Hepatocyte (in vitro differentiated cells): ENCODE measurements around the gene SP3.

Experiments
- EZH2 ChIP-seq: fragments of 200-600 bp; sonication (generic); IDR thresholded peaks from 2 replicates; pipeline ENCODE4 v1.6.1; 2016; ENCODE audit warnings: antibody characterized with exemption, mild to moderate bottlenecking, borderline replicate concordance
- EZH2phosphoT487 ChIP-seq: fragments of 200-600 bp; sonication (generic); IDR thresholded peaks from one replicate; pipeline ENCODE4 v1.6.1; 2018; ENCODE audit warnings: antibody characterized with exemption, mild to moderate bottlenecking, low read depth, moderate library complexity; ENCODE audit not compliant: unreplicated experiment, severe bottlenecking
- TF ChIP-seq, protein P1 (sequence below): fragments of 200-600 bp; sonication (generic); IDR thresholded peaks from 2 replicates; pipeline ENCODE4 v1.5.1; 2016; ENCODE audit warnings: antibody characterized with exemption, mild to moderate bottlenecking; ENCODE audit not compliant: poor library complexity

DNA sequence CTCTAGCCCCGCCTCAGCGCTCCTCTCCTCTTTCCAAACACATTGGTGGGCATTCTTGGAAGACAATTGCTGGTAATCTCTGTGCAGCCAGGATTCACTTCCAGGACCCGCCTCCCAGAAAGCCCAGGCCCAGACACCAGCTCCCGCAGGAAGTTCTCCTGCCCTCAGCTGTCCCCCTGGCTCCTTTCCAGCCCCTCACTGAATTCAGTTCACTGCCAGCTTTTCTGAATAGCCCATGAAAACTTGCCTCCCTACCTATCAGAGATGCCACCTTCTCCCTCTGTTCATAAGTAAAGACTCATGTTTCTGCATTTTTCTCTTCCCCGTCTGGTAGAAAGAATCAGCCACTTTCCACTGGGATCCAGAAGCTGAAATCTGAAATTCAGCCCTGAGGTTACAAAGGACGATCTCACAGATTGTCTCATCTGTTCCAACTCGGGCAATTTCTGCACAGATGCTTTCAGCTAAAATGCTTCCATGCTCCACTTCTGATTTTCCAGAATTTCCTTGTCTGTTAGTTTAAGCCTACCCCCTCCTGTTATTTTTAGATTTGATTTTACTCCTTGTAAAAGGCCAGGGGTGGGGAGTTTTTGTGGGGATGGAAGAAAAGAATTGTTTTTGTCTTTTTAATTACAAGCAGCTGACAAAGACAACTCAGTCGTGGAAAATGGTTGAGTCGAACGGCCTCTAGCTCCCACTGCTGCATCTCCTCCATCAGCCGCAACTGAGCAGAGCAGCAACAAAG is 98.1 kb downstream of the SP3 start:
- TF ChIP-seq, protein P1, sequence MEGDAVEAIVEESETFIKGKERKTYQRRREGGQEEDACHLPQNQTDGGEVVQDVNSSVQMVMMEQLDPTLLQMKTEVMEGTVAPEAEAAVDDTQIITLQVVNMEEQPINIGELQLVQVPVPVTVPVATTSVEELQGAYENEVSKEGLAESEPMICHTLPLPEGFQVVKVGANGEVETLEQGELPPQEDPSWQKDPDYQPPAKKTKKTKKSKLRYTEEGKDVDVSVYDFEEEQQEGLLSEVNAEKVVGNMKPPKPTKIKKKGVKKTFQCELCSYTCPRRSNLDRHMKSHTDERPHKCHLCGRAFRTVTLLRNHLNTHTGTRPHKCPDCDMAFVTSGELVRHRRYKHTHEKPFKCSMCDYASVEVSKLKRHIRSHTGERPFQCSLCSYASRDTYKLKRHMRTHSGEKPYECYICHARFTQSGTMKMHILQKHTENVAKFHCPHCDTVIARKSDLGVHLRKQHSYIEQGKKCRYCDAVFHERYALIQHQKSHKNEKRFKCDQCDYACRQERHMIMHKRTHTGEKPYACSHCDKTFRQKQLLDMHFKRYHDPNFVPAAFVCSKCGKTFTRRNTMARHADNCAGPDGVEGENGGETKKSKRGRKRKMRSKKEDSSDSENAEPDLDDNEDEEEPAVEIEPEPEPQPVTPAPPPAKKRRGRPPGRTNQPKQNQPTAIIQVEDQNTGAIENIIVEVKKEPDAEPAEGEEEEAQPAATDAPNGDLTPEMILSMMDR = no peak
- TF ChIP-seq EZH2 (no peak), EZH2phosphoT487 (no peak)
